Rectal smooth muscle tissue (tissue), 1 donor: ENCODE measurements around the gene GBF1.

Experiments
- H3K27ac ChIP-seq: one replicate; pipeline ENCODE4 v1.7.0; 2013; ENCODE audit warnings: low read depth, low read length, inconsistent platforms
- H3K27me3 ChIP-seq: one replicate; pipeline ENCODE4 v1.7.0; 2013; ENCODE audit warnings: low read length; ENCODE audit not compliant: control insufficient read depth, insufficient read depth
- H3K36me3 ChIP-seq: one replicate; pipeline ENCODE4 v1.7.0; 2013; ENCODE audit warnings: low read length; ENCODE audit not compliant: control insufficient read depth, insufficient read depth
- H3K4me1 ChIP-seq: one replicate; pipeline ENCODE4 v1.7.0; 2013; ENCODE audit warnings: low read length; ENCODE audit not compliant: control insufficient read depth, insufficient read depth
- H3K4me3 ChIP-seq: one replicate; pipeline ENCODE4 v1.7.0; 2013; ENCODE audit warnings: low read length
- H3K9ac ChIP-seq: one replicate; pipeline ENCODE4 v1.7.0; 2013; ENCODE audit warnings: low read length

The GBF1 gene

DNA sequence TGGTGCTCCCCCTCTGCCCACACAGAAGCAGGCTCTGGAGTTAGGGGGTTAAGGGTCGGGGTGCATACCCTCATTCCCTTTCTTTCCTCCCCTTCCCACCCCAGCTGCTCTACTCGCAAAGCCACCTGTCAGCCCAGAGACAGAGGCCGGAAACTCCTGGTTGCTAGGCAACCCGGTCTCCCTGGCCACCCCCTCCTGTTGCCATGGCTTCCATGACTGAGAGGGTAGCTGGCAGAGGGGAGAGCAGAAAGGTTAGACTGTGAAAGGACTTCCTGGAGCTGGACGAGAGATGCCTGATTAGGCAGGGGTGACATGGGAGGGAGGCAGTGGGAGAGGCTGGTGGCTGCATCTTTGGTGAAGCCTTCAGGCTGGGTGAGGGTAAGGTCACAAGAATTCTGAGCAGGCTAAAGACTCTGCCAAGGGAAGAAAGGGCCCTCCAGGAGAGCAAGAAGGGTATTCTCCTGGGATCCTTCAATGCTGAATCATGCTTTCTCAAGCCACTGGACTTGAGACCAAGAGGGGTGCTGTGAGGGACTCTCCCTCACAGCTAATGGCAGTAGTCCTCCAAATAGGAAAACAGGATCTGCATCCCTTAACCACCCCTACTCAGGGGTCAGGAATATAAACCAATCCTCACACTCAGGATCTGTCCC, 167.8 kb downstream of the GBF1 start:
- Histone ChIP-seq H3K36me3 (no peaks in the 10 kb centered on the region), H3K4me3 (no peak overlapping the region), H3K27me3 (peaks cover 25% of the 10 kb centered on the region), H3K27ac (no peak overlapping the region), H3K9ac (no peak overlapping the region), H3K4me1 (peaks cover 9% of the 10 kb centered on the region)

DNA sequence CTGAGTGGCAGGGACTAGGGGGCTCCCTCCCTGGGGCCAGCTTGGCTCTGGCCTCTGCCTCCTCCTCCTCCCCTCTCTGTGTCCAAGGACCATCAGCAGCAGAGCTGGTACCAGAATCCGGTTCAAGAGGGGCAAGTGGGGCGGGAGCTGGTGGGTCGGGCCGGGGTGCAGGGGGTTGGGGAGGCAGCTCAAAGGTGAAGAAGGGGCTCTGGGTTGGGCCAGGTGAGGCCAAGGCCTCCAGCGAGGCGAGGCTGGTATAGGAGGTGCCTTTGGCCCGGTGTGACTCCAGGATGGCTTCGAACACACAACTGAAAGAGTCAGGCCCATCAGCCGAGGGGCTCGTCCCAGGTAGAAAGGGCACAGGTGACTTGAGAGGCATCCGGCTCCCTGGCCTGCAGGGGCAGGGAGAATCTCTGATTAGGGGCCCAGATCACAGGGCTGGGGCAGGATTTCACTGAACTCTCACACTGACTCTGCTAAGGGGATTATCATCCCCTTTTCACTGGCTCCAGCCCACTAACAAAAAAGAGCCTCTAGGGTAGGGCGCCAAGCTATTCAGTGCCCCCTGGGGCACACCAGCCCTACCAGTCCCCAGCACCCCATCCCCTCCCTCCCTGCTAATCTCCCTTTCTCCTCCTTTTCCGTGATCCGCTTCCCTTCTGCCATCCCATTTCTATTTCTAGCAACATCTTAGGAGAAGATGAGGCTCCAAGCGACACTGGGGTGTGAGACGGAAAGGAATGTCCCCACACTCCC, 168.7 kb downstream of the GBF1 start:
- Histone ChIP-seq H3K27me3 (peaks cover 19% of the 10 kb centered on the region), H3K4me3 (no peak overlapping the region), H3K4me1 (peaks cover 9% of the 10 kb centered on the region), H3K36me3 (no peaks in the 10 kb centered on the region), H3K9ac (no peak overlapping the region), H3K27ac (no peak overlapping the region)

DNA sequence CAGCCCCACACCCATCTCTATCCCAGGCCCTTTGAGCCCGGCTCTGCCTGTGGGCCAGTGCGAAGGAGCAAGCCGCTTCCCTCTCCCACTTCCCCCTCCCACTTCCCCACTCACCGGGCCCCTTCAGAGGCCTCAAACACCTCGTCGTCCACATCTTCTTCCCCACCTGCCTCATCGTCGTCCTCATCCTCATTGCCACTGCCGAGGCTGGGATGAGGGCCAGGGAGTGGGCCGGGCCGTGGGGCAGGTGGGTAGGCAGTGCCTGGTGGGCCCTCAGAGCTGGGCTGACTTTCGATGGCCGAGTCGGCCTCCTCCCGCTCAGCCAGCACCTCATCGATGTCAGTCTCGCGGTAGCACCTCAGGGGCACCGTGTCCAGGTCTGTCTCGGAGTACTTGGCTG, 169.4 kb downstream of the GBF1 start:
- no peak overlapping the region for H3K4me3 ChIP-seq
- no peak overlapping the region for H3K27ac ChIP-seq
- H3K9ac ChIP-seq = no peak overlapping the region
- peaks cover 6% of the 10 kb centered on the region for H3K4me1 ChIP-seq
- H3K36me3 ChIP-seq = no peaks in the 10 kb centered on the region
- peaks cover 19% of the 10 kb centered on the region for H3K27me3 ChIP-seq

DNA sequence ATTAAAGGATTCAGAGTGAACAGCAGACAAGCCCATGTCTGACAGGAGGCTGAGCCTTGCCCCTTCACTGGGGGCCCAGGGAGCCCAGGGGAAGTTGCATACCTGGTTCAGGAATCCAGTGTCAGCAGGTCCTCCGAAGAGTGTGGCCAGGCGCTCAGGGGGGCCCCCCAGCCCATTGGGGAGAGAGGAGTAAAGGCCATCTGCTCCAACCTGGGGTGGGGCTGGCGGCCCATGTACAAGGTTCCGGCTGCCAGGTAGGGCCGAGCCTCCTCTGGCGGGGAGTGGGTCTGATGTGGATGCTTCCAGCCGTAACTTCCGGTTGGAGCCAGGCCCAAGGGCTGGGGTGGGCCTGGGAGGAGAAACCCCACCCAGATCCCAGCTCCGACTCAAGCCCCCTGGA, 171.0 kb downstream of the GBF1 start:
- H3K27ac ChIP-seq = no peak overlapping the region
- H3K4me3 ChIP-seq = no peak overlapping the region
- no peak overlapping the region for H3K9ac ChIP-seq
- peaks cover 10% of the 10 kb centered on the region for H3K27me3 ChIP-seq
- H3K36me3 ChIP-seq = no peaks in the 10 kb centered on the region
- peaks cover 8% of the 10 kb centered on the region for H3K4me1 ChIP-seq

DNA sequence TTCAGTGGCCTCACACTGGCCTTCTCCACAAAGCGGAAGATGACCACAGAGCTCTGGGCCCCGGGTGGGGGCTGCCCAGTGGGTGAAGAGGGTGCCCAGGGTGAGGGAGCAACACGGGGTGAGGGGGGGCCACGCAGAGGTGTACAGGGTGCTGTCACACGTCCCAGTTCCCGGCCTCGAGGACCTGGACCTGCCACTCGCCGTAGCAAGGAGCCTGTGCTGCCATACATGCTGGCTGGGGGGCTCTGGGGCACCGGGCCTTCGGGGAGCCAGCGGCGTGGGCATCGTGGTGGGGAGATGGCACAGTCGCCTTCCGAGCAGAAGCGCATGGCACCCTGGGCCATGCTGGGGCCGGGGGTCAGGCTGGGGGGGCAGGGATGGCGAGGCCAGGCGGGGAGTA, 171.4 kb downstream of the GBF1 start:
- Histone ChIP-seq H3K9ac (no peak overlapping the region), H3K4me1 (peaks cover 7% of the 10 kb centered on the region), H3K27me3 (peaks cover 8% of the 10 kb centered on the region), H3K27ac (no peak overlapping the region), H3K36me3 (no peaks in the 10 kb centered on the region), H3K4me3 (no peak overlapping the region)

DNA sequence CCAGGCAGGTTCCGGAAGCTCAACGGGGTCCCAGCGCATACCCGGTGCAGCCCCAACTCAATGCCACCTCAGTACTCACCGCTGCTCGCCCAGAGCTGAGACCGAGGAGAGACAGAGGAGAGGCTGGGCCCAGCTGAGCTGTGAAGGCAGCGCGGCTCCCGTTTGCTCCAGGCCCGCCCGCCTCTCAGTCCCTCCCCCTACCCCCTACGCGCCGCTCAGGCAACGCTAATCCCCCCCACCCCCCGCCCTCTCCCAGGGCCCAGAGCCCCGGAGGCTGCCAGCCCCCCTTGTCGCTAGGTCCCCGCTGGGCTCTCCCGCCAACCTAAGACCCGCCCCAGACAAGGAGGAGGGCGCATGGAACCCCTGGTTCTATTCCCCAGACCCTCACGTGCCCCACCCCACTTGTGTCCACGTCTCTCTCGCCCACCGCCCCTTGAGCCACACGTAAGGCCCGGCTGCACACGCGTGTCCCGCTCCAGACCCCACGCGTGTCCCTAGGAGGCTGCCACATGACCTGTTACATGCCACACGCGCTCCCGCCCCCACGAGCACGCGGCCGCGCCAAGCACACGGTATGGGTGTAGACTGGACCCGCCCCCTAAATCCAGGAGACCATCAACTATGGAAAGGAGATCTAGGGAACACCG, 173.4 kb downstream of the GBF1 start, which contains the start of gene PSD:
TSS of gene PSD (minus strand) at position 164 of the 647 bp plus-strand sequence. CDS start 1,747 bp downstream, outside the sequence.
- peak within 1 kb of the TSS; percentile 92 for H3K27ac ChIP-seq
- peak within 1 kb of the TSS; percentile 92 for H3K4me3 ChIP-seq
- H3K4me1 ChIP-seq = peaks cover 19% of the 10 kb centered on the region
- peaks cover 6% of the 10 kb centered on the region for H3K36me3 ChIP-seq
- H3K27me3 ChIP-seq = no peaks in the 10 kb centered on the region
- no peak within 1 kb of the TSS for H3K9ac ChIP-seq

DNA sequence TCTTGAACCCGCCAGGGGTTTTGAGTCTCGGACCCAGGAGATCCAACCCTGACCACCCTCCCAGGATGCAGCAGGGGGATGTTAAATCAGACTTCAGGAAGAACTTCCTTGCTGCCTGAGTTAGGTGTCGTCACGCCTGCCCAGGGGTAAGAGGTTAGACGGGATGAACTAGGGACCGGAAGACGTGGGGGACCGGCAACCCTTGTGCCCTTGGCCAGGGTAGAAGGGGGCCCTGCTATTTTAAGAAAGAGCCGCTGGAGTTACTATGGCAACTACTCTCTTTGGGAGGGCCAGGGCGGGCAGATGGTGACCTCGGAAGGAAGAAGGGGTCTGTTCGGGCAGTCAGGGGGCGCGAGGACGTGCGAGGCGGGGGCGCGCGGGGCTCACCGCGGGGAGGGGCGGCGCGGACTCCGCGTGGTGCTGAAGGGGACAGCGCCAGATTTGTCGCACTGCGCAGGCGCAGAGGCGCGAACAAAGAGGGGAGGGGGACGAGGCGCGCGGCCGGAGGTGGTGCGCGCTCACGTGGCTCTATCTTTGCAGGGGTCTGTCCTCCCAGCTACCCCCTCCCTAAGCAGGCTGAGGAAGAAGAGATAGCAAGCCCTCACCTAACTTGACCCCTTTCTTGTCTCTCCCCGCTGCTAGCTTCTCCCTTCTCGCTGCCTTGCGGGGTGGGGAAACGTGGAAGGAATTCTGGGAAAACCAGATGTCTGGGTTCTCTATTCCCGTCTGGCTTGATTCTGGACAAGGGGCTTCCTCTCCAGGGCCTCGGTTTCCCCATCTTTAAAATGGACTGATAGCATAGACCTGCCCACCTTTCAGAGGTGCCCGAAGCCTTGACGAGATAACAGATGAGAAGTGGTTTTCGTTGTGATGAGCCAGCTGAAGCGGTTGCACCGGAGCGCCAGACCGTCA, 174.2 kb downstream of the GBF1 start:
- Histone ChIP-seq H3K4me3 (peak overlapping the region; percentile 92), H3K36me3 (peaks cover 6% of the 10 kb centered on the region), H3K4me1 (peaks cover 19% of the 10 kb centered on the region), H3K27me3 (no peaks in the 10 kb centered on the region), H3K27ac (peak overlapping the region; percentile 92), H3K9ac (no peak overlapping the region)

DNA sequence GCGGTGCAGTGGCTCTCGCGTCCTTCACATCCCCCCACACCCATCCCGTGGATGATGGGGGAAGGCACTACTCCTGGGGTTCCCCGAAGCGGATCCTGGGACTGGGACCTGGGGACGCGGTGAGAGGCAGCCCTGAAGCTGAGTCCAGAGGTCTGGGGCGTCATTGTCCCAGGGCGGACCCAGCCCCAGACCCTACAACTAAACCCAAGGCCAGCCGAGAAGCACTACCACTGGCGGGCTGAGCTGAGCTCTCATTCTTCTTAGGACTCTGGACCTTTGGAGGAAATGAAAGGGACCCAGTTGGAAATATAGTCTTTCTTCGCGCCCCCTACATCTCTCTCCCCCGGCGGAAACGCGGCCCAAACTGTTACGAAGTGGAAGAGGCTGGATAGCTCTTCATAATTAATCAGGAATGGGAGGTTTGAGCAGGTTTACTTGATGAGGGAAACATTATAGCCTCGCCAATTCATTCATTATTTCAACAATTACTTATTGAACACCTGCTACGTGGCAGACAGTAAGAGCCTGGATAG, 174.9 kb downstream of the GBF1 start:
- Histone ChIP-seq H3K27me3 (no peaks in the 10 kb centered on the region), H3K27ac (peak overlapping the region; percentile 92), H3K36me3 (peaks cover 6% of the 10 kb centered on the region), H3K4me1 (peaks cover 19% of the 10 kb centered on the region), H3K4me3 (peak overlapping the region; percentile 92), H3K9ac (no peak overlapping the region)

DNA sequence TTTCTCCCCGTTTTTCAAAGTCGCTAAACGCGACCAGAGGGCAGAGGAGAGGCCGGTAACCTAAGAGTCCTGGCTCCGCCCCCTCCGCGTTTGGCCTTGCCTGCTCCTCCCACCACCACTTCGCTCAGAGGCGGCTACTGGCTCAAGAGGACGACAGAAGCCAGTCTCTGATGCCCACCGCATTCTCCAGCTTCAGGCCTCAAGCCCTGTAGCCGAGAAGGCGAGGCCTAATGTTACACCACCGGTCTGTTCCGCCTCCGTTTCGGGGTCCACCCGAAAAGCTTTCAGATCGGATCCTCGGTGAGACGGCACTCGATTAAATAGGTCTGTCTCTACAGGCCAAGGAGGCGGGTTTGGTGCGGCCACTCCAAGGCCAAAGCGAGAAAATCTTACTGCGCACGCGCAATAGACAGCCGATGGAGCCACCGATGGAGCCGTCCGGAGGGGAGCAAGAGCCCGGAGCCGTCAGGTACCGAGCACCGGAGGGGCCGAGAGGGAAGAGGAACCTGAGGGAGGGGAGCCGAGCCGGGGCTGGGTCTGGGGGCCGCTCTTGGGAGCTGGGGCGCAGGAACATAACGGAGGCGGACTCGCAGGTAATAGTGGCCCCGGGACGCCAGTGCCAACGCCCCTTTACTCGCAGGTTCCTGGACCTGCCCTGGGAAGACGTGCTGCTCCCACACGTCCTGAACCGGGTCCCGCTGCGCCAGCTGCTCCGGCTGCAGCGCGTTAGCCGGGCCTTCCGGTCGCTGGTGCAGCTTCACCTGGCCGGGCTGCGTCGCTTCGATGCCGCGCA, 175.6 kb downstream of the GBF1 start, which contains the start of gene FBXL15:
TSS of gene FBXL15 (plus strand) at position 123 of the 793 bp plus-strand sequence. CDS start at position 417, 294 bp downstream.
- Histone ChIP-seq H3K27ac (peak within 1 kb of the TSS; percentile 92), H3K36me3 (peaks cover 6% of the 10 kb centered on the region), H3K4me1 (peaks cover 19% of the 10 kb centered on the region), H3K27me3 (no peaks in the 10 kb centered on the region), H3K4me3 (peak within 1 kb of the TSS; percentile 92), H3K9ac (peak within 1 kb of the TSS; percentile 84)

DNA sequence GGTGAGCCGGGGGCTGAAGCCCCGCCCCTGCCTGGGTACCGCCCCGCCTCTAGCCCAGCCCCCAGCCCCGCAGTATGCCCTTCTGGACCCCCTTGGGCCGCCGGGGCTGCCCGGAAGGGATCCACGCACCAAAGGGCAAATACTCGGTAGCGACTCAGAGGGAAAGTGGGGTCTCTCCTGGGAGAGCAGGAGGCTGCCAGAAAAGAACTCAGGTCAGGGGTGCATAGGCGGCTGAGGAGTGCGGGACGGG, 176.1 kb downstream of the GBF1 start:
- peak overlapping the region; percentile 92 for H3K4me3 ChIP-seq
- peaks cover 19% of the 10 kb centered on the region for H3K4me1 ChIP-seq
- H3K36me3 ChIP-seq = peaks cover 6% of the 10 kb centered on the region
- H3K27ac ChIP-seq = peak overlapping the region; percentile 92
- no peaks in the 10 kb centered on the region for H3K27me3 ChIP-seq
- peak overlapping the region; percentile 84 for H3K9ac ChIP-seq

DNA sequence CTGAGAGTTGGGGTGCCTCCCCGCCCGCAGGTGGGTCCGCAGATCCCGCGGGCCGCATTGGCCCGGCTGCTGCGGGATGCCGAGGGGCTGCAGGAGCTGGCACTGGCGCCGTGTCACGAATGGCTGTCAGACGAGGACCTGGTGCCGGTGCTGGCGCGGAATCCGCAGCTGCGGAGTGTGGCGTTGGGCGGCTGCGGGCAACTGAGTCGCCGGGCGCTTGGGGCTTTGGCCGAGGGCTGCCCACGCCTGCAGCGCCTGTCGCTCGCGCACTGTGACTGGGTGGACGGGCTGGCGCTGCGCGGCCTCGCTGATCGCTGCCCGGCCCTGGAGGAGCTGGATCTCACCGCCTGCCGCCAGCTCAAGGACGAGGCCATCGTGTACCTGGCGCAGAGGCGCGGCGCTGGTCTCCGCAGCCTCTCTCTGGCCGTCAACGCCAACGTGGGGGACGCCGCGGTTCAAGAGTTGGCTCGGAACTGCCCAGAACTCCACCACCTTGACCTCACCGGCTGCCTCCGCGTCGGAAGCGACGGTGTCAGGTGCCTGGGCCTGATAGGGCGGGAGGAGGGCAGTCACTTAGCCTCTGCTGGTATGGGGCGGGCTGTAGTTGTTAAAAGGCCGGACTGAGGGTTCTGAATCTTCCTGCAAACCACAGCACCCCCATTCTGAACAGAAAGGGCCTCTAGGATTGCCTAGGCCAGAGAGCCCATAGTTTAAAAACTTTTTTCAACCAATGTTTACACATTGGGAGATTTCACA, 176.6 kb downstream of the GBF1 start:
- peak overlapping the region; percentile 92 for H3K27ac ChIP-seq
- peaks cover 6% of the 10 kb centered on the region for H3K36me3 ChIP-seq
- peaks cover 19% of the 10 kb centered on the region for H3K4me1 ChIP-seq
- no peaks in the 10 kb centered on the region for H3K27me3 ChIP-seq
- peak overlapping the region; percentile 92 for H3K4me3 ChIP-seq
- H3K9ac ChIP-seq = peak overlapping the region; percentile 84
